GM12878 (cell line): Measurements from ENCODE around the gene NCF2. TPM values are rescaled to one million over a fixed set of nuclear protein-coding genes. Genes with fewer than 3 reads are reported as not detected.
A peak's percentile ranks its signal among the peaks of the same experiment; 100 is the strongest.

Experiments used
- ATAC-seq: fragments of 200-7000 bp; cut with Tn5 transposase; 3 replicates; pipeline ENCODE4 v1.9.1; 2020; ENCODE audit warnings: mild to moderate bottlenecking, moderate library complexity
- BruUV-seq: library from RNA; stranded (reverse); fragments of 400-500 nt; replicated peaks from 2 replicates; lab custom pipeline; 2021; lab: Mats Ljungman, UMichigan
- CTCF ChIA-PET: fragments of 300-600 bp; sonication (Branson Sonifier 250); formaldehyde crosslinking; extraction: SDS; loops from one replicate; lab custom pipeline; 2021; ENCODE audit warnings: inconsistent platforms; lab: Yijun Ruan, JAX
- POLR2A ChIA-PET: fragments of 350-600 bp; formaldehyde crosslinking; extraction: SDS; loops from one replicate; lab custom pipeline; 2021; ENCODE audit warnings: inconsistent platforms; lab: Charles Lee
- RAD21 ChIA-PET: fragments of 300-600 bp; sonication (Branson Sonifier 250); formaldehyde crosslinking; loops from one replicate; lab custom pipeline; 2023; ENCODE audit warnings: antibody characterized with exemption; ENCODE audit not compliant: unreplicated experiment; lab: Charles Lee
- SMC1A ChIA-PET: fragments of 300-600 bp; sonication (Branson Sonifier 250); formaldehyde crosslinking; loops from one replicate; lab custom pipeline; 2023; ENCODE audit not compliant: unreplicated experiment, uncharacterized antibody; lab: Charles Lee
- DNase-seq: peaks from one replicate; pipeline ENCODE4 v3.0.0-alpha.2; 2011; ENCODE audit warnings: low read depth, low spot score
- FAIRE-seq: peaks from 3 replicates; lab custom pipeline; 2011; peaks lifted over from hg19 to GRCh38; lab: Jason Lieb, UNC
- H2AFZ ChIP-seq: 2 replicates; pipeline ENCODE4 v1.6.0; 2011; ENCODE audit warnings: low read depth, low read length, control low read depth; ENCODE audit not compliant: control insufficient read depth
- H3K27ac ChIP-seq: 2 replicates; pipeline ENCODE4 v1.5.1; 2011; ENCODE audit warnings: control low read depth; ENCODE audit not compliant: control insufficient read depth, insufficient read depth
- H3K27me3 ChIP-seq, 2 experiments: replicated peaks in 1 of 2; 2 replicates each; pipeline versions ENCODE4 v1.6.0 to v1.6.1; 2011; ENCODE audit warnings: low read length in 1 of 2; ENCODE audit not compliant: control insufficient read depth in 2 of 2, insufficient read depth in 2 of 2
- H3K36me3 ChIP-seq, 2 experiments: 2 replicates each; pipeline ENCODE4 v1.5.1; 2011; ENCODE audit warnings: low read length in 1 of 2; ENCODE audit not compliant: control insufficient read depth in 2 of 2, insufficient read depth in 2 of 2
- H3K4me1 ChIP-seq: 2 replicates; pipeline ENCODE4 v1.6.1; 2011; ENCODE audit warnings: mild to moderate bottlenecking, low read length, moderate library complexity, mixed read lengths; ENCODE audit not compliant: control insufficient read depth, insufficient read depth
- H3K4me2 ChIP-seq: 2 replicates; pipeline ENCODE4 v1.6.0; 2011; ENCODE audit warnings: control low read depth; ENCODE audit not compliant: control insufficient read depth, insufficient read depth
- H3K4me3 ChIP-seq: fragments of 200-600 bp; sonication (generic); 2 replicates; pipeline ENCODE4 v1.5.1; 2016
- H3K79me2 ChIP-seq: 2 replicates; pipeline ENCODE4 v1.6.0; 2011; ENCODE audit warnings: low read length; ENCODE audit not compliant: control insufficient read depth, insufficient read depth
- H3K9ac ChIP-seq: 2 replicates; pipeline ENCODE4 v1.8.0; 2011; ENCODE audit warnings: low read length, control low read depth, mixed read lengths; ENCODE audit not compliant: control insufficient read depth, insufficient read depth
- H3K9me3 ChIP-seq: replicated peaks from 3 replicates; pipeline ENCODE4 v1.5.1; 2011; ENCODE audit warnings: mild to moderate bottlenecking, low read length; ENCODE audit not compliant: control insufficient read depth, insufficient read depth
- H4K20me1 ChIP-seq: 2 replicates; pipeline ENCODE4 v1.6.0; 2011; ENCODE audit not compliant: control insufficient read depth, insufficient read depth
- BRCA1 ChIP-seq: IDR thresholded peaks from 2 replicates; pipeline ENCODE4 v1.6.1; 2011; ENCODE audit warnings: low read depth, low read length, improper control_type of control experiment
- CEBPB ChIP-seq, 2 experiments: fragments of 150-350 bp in 1 of 2; IDR thresholded peaks; 2 replicates each; pipeline ENCODE4 v1.6.1; 2012 to 2014; ENCODE audit warnings: low read depth in 2 of 2, low read length in 2 of 2, borderline replicate concordance in 1 of 2, inconsistent platforms in 1 of 2
- E2F4 ChIP-seq: IDR thresholded peaks from 2 replicates; pipeline ENCODE4 v1.6.1; 2012; ENCODE audit warnings: low read depth, low read length, improper control_type of control experiment
- FOXM1 ChIP-seq: IDR thresholded peaks from 2 replicates; pipeline ENCODE4 v1.6.1; 2012; ENCODE audit warnings: low read depth, mild to moderate bottlenecking, inconsistent platforms, low read length, moderate library complexity
- IRF4 ChIP-seq: IDR thresholded peaks from 2 replicates; pipeline ENCODE4 v1.6.1; 2011; ENCODE audit warnings: low read depth, low read length
- NFIC ChIP-seq: IDR thresholded peaks from 2 replicates; pipeline ENCODE4 v1.6.1; 2012; ENCODE audit warnings: low read depth, mild to moderate bottlenecking, inconsistent platforms, low read length, moderate library complexity
- NR2C2 ChIP-seq: IDR thresholded peaks from 2 replicates; pipeline ENCODE4 v1.6.1; 2011; ENCODE audit warnings: borderline replicate concordance, low read depth; ENCODE audit not compliant: control insufficient read depth, insufficient read length
- PBX3 ChIP-seq: IDR thresholded peaks from 2 replicates; pipeline ENCODE4 v1.6.1; 2011; ENCODE audit warnings: mild to moderate bottlenecking, low read depth, low read length, moderate library complexity; ENCODE audit not compliant: insufficient replicate concordance
- TAF1 ChIP-seq: IDR thresholded peaks from 2 replicates; pipeline ENCODE4 v1.6.1; 2011; ENCODE audit warnings: mild to moderate bottlenecking, low read depth, low read length, borderline replicate concordance
- WRNIP1 ChIP-seq: IDR thresholded peaks from 2 replicates; pipeline ENCODE4 v1.6.1; 2011; ENCODE audit warnings: low read depth, low read length, improper control_type of control experiment, borderline replicate concordance
- ZBTB4 ChIP-seq: fragments of 450-650 bp; formaldehyde crosslinking; IDR thresholded peaks from 2 replicates; pipeline ENCODE4 v1.4.0; 2022; ENCODE audit warnings: mild to moderate bottlenecking, moderate library complexity
- ZBTB40 ChIP-seq: fragments of 450-650 bp; IDR thresholded peaks from 2 replicates; pipeline ENCODE4 v1.6.1; 2016; ENCODE audit warnings: mild to moderate bottlenecking, moderate library complexity, borderline replicate concordance
- WGBS: methylation state at CpG from one replicate; pipeline ENCODE4 v1.1.6; 2016; ENCODE audit warnings: low lambda C conversion rate; ENCODE audit not compliant: insufficient replicate concordance, insufficient coverage; ENCODE audit errors: missing lambda C conversion rate; 5-methylcytosine and 5-hydroxymethylcytosine counted together
- in situ Hi-C: fragments of 300-500 bp; cut with MboI; formaldehyde crosslinking; loops from 9 replicates; pipeline ENCODE4 v1.14.3; 2018; ENCODE audit warnings: mixed read lengths
- intact Hi-C: fragments of 100-400 bp; cut with micrococcal nuclease; formaldehyde crosslinking; loops from one replicate; pipeline ENCODE4 v1.14.2; 2022; ENCODE audit not compliant: unreplicated experiment
- polyA plus RNA-seq, 11 experiments: library from polyadenylated mRNA; depleted of rRNA in 4 of 11; unstranded in 6 of 11; stranded (reverse) in 5 of 11; fragments of >200 nt; fragmentation: Nextera tagmentation in 4 of 11; fragmentation: Illumina TruSeq in 1 of 11; extraction: Ambion mirVana in 4 of 11; extraction: Trizol in 1 of 11; gene quantifications; 1 replicate in 1 of 11; 2 replicates in 10 of 11; pipeline versions ENCODE4 v1.2.1 to v1.2.3, GENCODE V29; 2011 to 2016; ENCODE audit warnings: inconsistent platforms in 2 of 11, missing spikeins in 2 of 11, low read depth in 1 of 11
- total RNA-seq, 4 experiments: library from RNA; depleted of rRNA in 3 of 4; stranded (reverse); fragments of >200 nt in 3 of 4; fragmentation: Illumina TruSeq in 1 of 4; extraction: Trizol in 1 of 4; gene quantifications; 2 replicates each; pipeline versions ENCODE4 v1.2.1 to v1.2.3, GENCODE V29; 2013 to 2021

NCF2 gene
- total and polyA plus RNA-seq, 10 of the 15 experiments (the other 5 are each of a cell fraction or from before 2014, with no cell fraction given), result 31.4 to 256 (median 77.1) TPM

GRCh38 chr1:183609313-183609712, 19.1 kb upstream of the NCF2 start:
- Histone ChIP-seq H3K27ac (peak overlapping the region; percentile 53), H4K20me1 (no peaks in the 10 kb centered on the region), H3K36me3 (no peaks in the 10 kb centered on the region), H3K27me3 (no peaks in the 10 kb centered on the region), H3K4me2 (peak overlapping the region; percentile 46), H3K79me2 (no peaks in the 10 kb centered on the region), H3K4me1 (peaks cover 46% of the 10 kb centered on the region), H3K9me3 (no peaks in the 10 kb centered on the region), H3K4me3 (no peak overlapping the region), H3K9ac (no peak overlapping the region), H2AFZ (peak overlapping the region; percentile 88)
- ChIA-PET CTCF (interaction anchor here (0.8 to 9.8 kb wide), 20 partner anchors 8 to 332 kb away, joined by 3 to 152 read pairs (median 8); partner anchors contain the start of gene NCF2), RAD21 (interaction anchor here (0.7 to 6.1 kb wide), 16 partner anchors 10 to 306 kb away, joined by 3 to 69 read pairs (median 13); partner anchors contain the start of genes APOBEC4 and NCF2), SMC1A (interaction anchor here (0.5 to 12.6 kb wide), 18 partner anchors 9 to 431 kb away, joined by 3 to 363 read pairs (median 6); partner anchors contain the start of genes APOBEC4, ARPC5 and NCF2), POLR2A (interaction anchor here (0.6 to 9.4 kb wide), 6 partner anchors 11 to 224 kb away, joined by 3 to 199 read pairs (median 4); partner anchors contain the start of genes ARPC5 and NCF2)
- intact Hi-C loops, result loop anchor here (1.0 to 5.0 kb wide), 3 partner anchors 13 to 307 kb away; partner anchors contain the start of gene SMG7
- in situ Hi-C loops, result no loop called here
- ATAC-seq (peak; percentile 62), FAIRE-seq (no peak), DNase-seq (no peak)
- BruUV-seq, result no TSS peak
- WGBS, result 0% methylated on average over 5 of the region's 5 CpGs
- TF ChIP-seq FOXM1 (no peak; the same call in 1 of the 2 replicates), IRF4 (peak; percentile 55; the same call in 1 of the 2 replicates), TAF1 (no peak), CEBPB (IDR thresholded peaks at IDR 0.05; ENCODE audit: borderline replicate concordance in 1 of 2, low read depth in 2 of 2, low read length in 2 of 2) (no peak), ZBTB40 (no peak), E2F4 (no peak), NR2C2 (no peak), ZBTB4 (CRISPR knock-in tag) (no peak), PBX3 (no peak), WRNIP1 (no peak), BRCA1 (no peak), NFIC (no peak; the same call in 1 of the 2 replicates)
